OCI-LY7 (cell line): ENCODE results near the gene ZMYND11.
"Not testable (repeated sequence)": the region's sequence is repeated elsewhere in the genome, so short reads cannot be mapped to it uniquely, and the experiment has no call there.

ENCODE experiments used
- EZH2phosphoT487 ChIP-seq: fragments of 200-600 bp; sonication (generic); IDR thresholded peaks from 2 replicates; pipeline ENCODE4 v1.6.1; 2018; ENCODE audit warnings: low read depth, borderline replicate concordance, mild to moderate bottlenecking, mixed run types, antibody characterized with exemption, low read length, moderate library complexity, mixed read lengths
- TF ChIP-seq, protein P1 (sequence below): fragments of 200-600 bp; sonication (generic); conservative IDR thresholded peaks from 2 replicates; pipeline ENCODE4 v1.5.1; 2014; ENCODE audit warnings: mild to moderate bottlenecking, antibody characterized with exemption, low read length, moderate library complexity, mixed read lengths

DNA sequence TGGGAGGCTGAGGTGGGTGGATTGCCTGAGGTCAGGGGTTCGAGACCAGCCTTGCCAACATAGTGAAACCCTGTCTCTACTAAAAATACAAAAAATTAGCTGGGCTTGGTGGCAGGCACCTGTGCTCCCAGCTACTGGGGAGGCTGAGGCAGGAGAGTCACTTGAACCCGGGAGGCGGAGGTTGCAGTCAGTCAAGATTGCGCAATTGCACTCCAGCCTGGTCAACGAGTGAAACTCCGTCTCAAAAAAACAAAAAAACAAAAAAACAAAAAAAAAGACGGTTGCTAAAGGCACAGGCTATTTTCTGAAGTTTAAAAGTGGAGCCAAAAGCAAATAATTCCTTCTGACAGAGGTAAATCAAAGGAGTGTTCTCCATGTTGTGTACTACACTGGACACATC is 50.3 kb downstream of the ZMYND11 start:
- TF ChIP-seq, protein P1, sequence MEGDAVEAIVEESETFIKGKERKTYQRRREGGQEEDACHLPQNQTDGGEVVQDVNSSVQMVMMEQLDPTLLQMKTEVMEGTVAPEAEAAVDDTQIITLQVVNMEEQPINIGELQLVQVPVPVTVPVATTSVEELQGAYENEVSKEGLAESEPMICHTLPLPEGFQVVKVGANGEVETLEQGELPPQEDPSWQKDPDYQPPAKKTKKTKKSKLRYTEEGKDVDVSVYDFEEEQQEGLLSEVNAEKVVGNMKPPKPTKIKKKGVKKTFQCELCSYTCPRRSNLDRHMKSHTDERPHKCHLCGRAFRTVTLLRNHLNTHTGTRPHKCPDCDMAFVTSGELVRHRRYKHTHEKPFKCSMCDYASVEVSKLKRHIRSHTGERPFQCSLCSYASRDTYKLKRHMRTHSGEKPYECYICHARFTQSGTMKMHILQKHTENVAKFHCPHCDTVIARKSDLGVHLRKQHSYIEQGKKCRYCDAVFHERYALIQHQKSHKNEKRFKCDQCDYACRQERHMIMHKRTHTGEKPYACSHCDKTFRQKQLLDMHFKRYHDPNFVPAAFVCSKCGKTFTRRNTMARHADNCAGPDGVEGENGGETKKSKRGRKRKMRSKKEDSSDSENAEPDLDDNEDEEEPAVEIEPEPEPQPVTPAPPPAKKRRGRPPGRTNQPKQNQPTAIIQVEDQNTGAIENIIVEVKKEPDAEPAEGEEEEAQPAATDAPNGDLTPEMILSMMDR, result not testable (repeated sequence)
- TF ChIP-seq EZH2phosphoT487, result not testable (repeated sequence)
